HepG2 (cell line): Measurements from ENCODE around the gene RNF4. TPM values are rescaled to one million over a fixed set of nuclear protein-coding genes. Genes with fewer than 3 reads are reported as not detected.

Experiments used
- ATAC-seq: fragments of 200-7000 bp; cut with Tn5 transposase; 3 replicates; pipeline ENCODE4 v1.9.1; 2020; ENCODE audit warnings: mild to moderate bottlenecking, moderate library complexity
- BruUV-seq: library from RNA; stranded (reverse); fragments of 400-500 nt; replicated peaks from 2 replicates; lab custom pipeline; 2021; lab: Mats Ljungman, UMichigan
- CTCF ChIA-PET: fragments of 300-600 bp; formaldehyde crosslinking; extraction: SDS; loops from one replicate; lab custom pipeline; 2021; ENCODE audit warnings: low total read pairs, inconsistent platforms, low intra/inter-chr PET ratio; lab: Yijun Ruan, JAX
- POLR2A ChIA-PET: fragments of 350-600 bp; sonication (Branson Sonifier 250); formaldehyde crosslinking; loops from one replicate; lab custom pipeline; 2020; ENCODE audit warnings: antibody characterized with exemption, inconsistent platforms; lab: Yijun Ruan, JAX
- DNase-seq: peaks from one replicate; pipeline ENCODE4 v3.0.0-alpha.2; 2015; ENCODE audit warnings: low spot score
- FAIRE-seq: peaks from 3 replicates; lab custom pipeline; 2011; peaks lifted over from hg19 to GRCh38; lab: Jason Lieb, UNC
- H2AFZ ChIP-seq: one replicate; pipeline ENCODE4 v1.6.1; 2011; ENCODE audit warnings: low read length, inconsistent platforms
- H3K27ac ChIP-seq: fragments of 300-600 bp; 3 replicates; pipeline ENCODE4 v1.8.0; 2011; ENCODE audit warnings: mixed run types, mild to moderate bottlenecking, mixed read lengths, low read length, inconsistent platforms; ENCODE audit not compliant: insufficient read depth; ENCODE audit errors: extremely low read length
- H3K27me3 ChIP-seq, 2 experiments: fragments of 200-600 bp in 1 of 2; 2 replicates in 1 of 2; 3 replicates in 1 of 2; pipeline versions ENCODE4 v1.6.0 to v1.8.0; 2011; ENCODE audit warnings: low read length in 2 of 2, mild to moderate bottlenecking in 2 of 2, moderate library complexity in 2 of 2, inconsistent platforms in 1 of 2; ENCODE audit not compliant: insufficient read depth in 2 of 2, control insufficient read depth in 1 of 2
- H3K36me3 ChIP-seq, 2 experiments: fragments of 200-600 bp in 1 of 2; replicated peaks in 1 of 2; 2 replicates in 1 of 2; 3 replicates in 1 of 2; pipeline versions ENCODE4 v1.5.1 to v1.8.0; 2011; ENCODE audit warnings: low read length in 2 of 2, inconsistent platforms in 1 of 2; ENCODE audit not compliant: insufficient read depth in 2 of 2, control insufficient read depth in 1 of 2
- H3K4me1 ChIP-seq: 2 replicates; pipeline ENCODE4 v1.5.1; 2012; ENCODE audit warnings: low read length, inconsistent platforms; ENCODE audit not compliant: insufficient read depth
- H3K4me2 ChIP-seq: 2 replicates; pipeline ENCODE4 v1.6.0; 2011; ENCODE audit warnings: low read depth, low read length, inconsistent platforms
- H3K4me3 ChIP-seq, 3 experiments: fragments of 200-600 bp in 1 of 3; sonication (generic), shearing (Covaris generic) in 1 of 3; replicated peaks in 1 of 3; 2 replicates each; pipeline ENCODE4 v1.5.1; 2011 to 2016; ENCODE audit warnings: low read length in 3 of 3, inconsistent platforms in 2 of 3, low read depth in 2 of 3, mild to moderate bottlenecking in 2 of 3, control low read depth in 1 of 3, mixed read lengths in 1 of 3; ENCODE audit not compliant: insufficient read depth in 1 of 3
- H3K79me2 ChIP-seq: one replicate; pipeline ENCODE4 v1.6.1; 2011; ENCODE audit warnings: low read length, inconsistent platforms; ENCODE audit not compliant: insufficient read depth
- H3K9ac ChIP-seq: 2 replicates; pipeline ENCODE4 v1.6.0; 2011; ENCODE audit warnings: mild to moderate bottlenecking, low read depth, low read length, inconsistent platforms; ENCODE audit not compliant: insufficient read depth
- H3K9me3 ChIP-seq: 2 replicates; pipeline ENCODE4 v1.5.1; 2012; ENCODE audit warnings: mild to moderate bottlenecking, low read length
- H4K20me1 ChIP-seq: 2 replicates; pipeline ENCODE4 v1.6.0; 2011; ENCODE audit warnings: inconsistent platforms, mild to moderate bottlenecking, low read length, moderate library complexity; ENCODE audit not compliant: insufficient read depth
- ATF2 ChIP-seq: sonication (generic); formaldehyde crosslinking; IDR thresholded peaks from 2 replicates; pipeline ENCODE4 v1.4.0; 2020; ENCODE audit warnings: missing genetic modification reagents
- MAFF ChIP-seq: IDR thresholded peaks from 2 replicates; pipeline ENCODE4 v1.6.1; 2011; ENCODE audit warnings: low read depth, low read length, improper control_type of control experiment
- ZFP82 ChIP-seq: sonication (generic); formaldehyde crosslinking; IDR thresholded peaks from 2 replicates; pipeline ENCODE4 v1.5.1; 2020; ENCODE audit warnings: mild to moderate bottlenecking, missing genetic modification reagents, borderline replicate concordance
- ZNF329 ChIP-seq: sonication (generic); formaldehyde crosslinking; IDR thresholded peaks from 2 replicates; pipeline ENCODE4 v1.9.0; 2021; ENCODE audit warnings: low read depth, mild to moderate bottlenecking, missing genetic modification reagents
- ZNF432 ChIP-seq: sonication (generic); formaldehyde crosslinking; IDR thresholded peaks from 2 replicates; pipeline ENCODE4 v1.5.0; 2020; ENCODE audit warnings: missing genetic modification reagents, mild to moderate bottlenecking, borderline replicate concordance
- in situ Hi-C: cut with HindIII; loops from 2 replicates; pipeline ENCODE4 v1.10.0; 2017; ENCODE audit warnings: low pct_unique_long_range_greater_than_20kb; ENCODE audit not compliant: extremely low pct_ligation_motif_present
- intact Hi-C: fragments of 100-400 bp; cut with micrococcal nuclease; formaldehyde crosslinking; loops from one replicate; pipeline ENCODE4 v1.10.0; 2022; ENCODE audit not compliant: unreplicated experiment
- polyA plus RNA-seq, 8 experiments: library from polyadenylated mRNA; depleted of rRNA in 3 of 8; stranded (reverse) in 7 of 8; unstranded in 1 of 8; fragments of >200 nt; fragmentation: Illumina TruSeq in 4 of 8; extraction: Trizol in 4 of 8; gene quantifications; 2 replicates each; pipeline versions ENCODE4 v1.2.1 to v1.2.3, GENCODE V29; 2011 to 2016; ENCODE audit warnings: low read depth in 4 of 8, missing spikeins in 1 of 8, mixed read lengths in 1 of 8; ENCODE audit not compliant: insufficient read depth in 1 of 8
- total RNA-seq, 5 experiments: library from RNA; depleted of rRNA; stranded (reverse); fragments of >200 nt; fragmentation: Illumina TruSeq; extraction: Trizol; gene quantifications; 2 replicates each; pipeline ENCODE4 v1.2.3, GENCODE V29; 2016; ENCODE audit warnings: low read depth in 1 of 5
- TF ChIP-seq, protein P1 (sequence below): sonication (generic); formaldehyde crosslinking; IDR thresholded peaks from 2 replicates; pipeline ENCODE4 v1.5.1; 2020; ENCODE audit warnings: missing genetic modification reagents, mild to moderate bottlenecking, borderline replicate concordance

Gene RNF4
- total and polyA plus RNA-seq, 2 of the 13 experiments (the other 11 are each of a cell fraction or from before 2014, with no cell fraction given) = 38.1 to 45.1 TPM

- peaks cover 10% of the 10 kb centered on the region for H3K4me1 ChIP-seq
- BruUV-seq = no TSS peak
- ChIA-PET CTCF (no interaction called here), POLR2A (no interaction called here)
- H3K9ac ChIP-seq = no peak overlapping the region
- no peak overlapping the region for H2AFZ ChIP-seq
- ATAC-seq = no peak
- intact Hi-C loops (no loop called here), in situ Hi-C loops (no loop called here)
- H4K20me1 ChIP-seq = peaks cover 38% of the 10 kb centered on the region
- no peak for DNase-seq
- H3K27ac ChIP-seq = no peak overlapping the region
- no peak for FAIRE-seq
- no peaks in the 10 kb centered on the region for H3K9me3 ChIP-seq
- peaks cover 88% of the 10 kb centered on the region for H3K79me2 ChIP-seq
- no peaks in the 10 kb centered on the region; a peak in 1 of 5 replicates for H3K36me3 ChIP-seq
- H3K4me3 ChIP-seq = no peak overlapping the region
- TF ChIP-seq, protein P1, sequence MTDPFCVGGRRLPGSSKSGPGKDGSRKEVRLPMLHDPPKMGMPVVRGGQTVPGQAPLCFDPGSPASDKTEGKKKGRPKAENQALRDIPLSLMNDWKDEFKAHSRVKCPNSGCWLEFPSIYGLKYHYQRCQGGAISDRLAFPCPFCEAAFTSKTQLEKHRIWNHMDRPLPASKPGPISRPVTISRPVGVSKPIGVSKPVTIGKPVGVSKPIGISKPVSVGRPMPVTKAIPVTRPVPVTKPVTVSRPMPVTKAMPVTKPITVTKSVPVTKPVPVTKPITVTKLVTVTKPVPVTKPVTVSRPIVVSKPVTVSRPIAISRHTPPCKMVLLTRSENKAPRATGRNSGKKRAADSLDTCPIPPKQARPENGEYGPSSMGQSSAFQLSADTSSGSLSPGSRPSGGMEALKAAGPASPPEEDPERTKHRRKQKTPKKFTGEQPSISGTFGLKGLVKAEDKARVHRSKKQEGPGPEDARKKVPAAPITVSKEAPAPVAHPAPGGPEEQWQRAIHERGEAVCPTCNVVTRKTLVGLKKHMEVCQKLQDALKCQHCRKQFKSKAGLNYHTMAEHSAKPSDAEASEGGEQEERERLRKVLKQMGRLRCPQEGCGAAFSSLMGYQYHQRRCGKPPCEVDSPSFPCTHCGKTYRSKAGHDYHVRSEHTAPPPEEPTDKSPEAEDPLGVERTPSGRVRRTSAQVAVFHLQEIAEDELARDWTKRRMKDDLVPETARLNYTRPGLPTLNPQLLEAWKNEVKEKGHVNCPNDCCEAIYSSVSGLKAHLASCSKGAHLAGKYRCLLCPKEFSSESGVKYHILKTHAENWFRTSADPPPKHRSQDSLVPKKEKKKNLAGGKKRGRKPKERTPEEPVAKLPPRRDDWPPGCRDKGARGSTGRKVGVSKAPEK (CRISPR knock-in tag) = no peak
- TF ChIP-seq ATF2 (no peak), ZNF432 (CRISPR knock-in tag) (no peak), MAFF (no peak), ZNF329 (CRISPR knock-in tag) (no peak), ZFP82 (no peak)
- H3K27me3 ChIP-seq = no peaks in the 10 kb centered on the region
- H3K4me2 ChIP-seq = no peak overlapping the region
Observed at GRCh38 chr4:2551118-2551517, 82.2 kb downstream of the RNF4 start.
